Kidney capillary endothelial cell (primary cell): ENCODE measurements around the gene KRT38.
"Not testable (repeated sequence)": the region's sequence is repeated elsewhere in the genome, so short reads cannot be mapped to it uniquely, and the experiment has no call there.

Experiments used
- DNase-seq: peaks from one replicate; pipeline ENCODE4 v3.0.0-alpha.2; 2018; ENCODE audit warnings: low spot score

The KRT38 gene

GRCh38 chr17:41395044-41395443 is 45.7 kb downstream of the KRT38 start:
- DNase-seq = not testable (repeated sequence)

DNA sequence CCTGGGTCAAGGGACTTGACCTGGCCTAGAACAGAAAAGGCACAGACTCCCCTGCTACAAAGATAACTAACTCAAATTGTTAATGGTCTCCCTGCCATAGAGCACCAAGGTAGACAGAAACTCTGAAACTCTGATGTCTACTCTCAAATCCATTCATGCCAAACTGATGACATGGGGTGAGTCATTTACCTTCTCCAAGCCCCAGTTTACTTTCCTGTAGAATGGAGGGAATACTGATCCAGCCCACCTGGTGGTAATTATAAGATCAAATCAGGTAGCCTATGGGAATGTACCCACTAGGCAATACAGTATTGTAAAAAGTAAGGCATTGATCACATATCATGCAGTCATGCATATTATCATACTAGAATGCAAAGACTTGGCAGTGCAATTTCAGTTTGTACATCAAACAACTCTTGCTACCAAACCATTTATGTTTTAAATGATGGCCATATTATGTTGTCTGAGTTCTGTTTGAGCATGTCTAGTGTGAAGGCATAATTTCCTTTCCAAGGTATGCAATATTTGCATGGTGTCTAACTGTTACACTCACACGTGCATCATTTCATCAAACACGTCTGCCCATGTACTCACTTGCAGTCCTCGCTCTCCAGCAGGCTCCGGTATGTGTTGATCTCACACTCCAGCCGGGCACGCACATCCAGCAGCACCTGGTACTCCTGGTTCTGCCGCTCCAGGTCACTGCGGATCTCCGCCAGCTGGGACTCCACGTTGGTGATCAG is 46.4 kb downstream of the KRT38 start:
- DNase-seq = no peak

DNA sequence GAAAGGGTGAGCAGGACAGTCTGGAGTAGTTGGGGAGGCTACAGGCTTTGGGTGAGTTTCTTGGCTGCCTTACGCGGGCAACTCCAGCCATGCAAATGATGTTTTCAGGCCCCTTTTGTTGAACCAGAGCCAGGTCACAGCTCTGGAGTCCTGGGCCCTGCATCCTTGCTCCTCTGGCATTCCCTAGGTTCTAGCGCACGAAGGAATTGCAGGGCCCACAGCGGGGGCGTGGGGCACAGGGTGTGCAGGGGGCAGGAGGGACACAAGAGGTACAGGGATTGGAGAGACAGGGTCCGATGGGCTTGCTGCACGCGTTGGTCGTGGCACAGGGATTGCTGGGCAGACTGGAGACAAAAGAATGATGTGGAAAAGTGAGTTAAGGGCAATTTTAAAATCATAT is 47.0 kb downstream of the KRT38 start:
- DNase-seq = no peak

DNA sequence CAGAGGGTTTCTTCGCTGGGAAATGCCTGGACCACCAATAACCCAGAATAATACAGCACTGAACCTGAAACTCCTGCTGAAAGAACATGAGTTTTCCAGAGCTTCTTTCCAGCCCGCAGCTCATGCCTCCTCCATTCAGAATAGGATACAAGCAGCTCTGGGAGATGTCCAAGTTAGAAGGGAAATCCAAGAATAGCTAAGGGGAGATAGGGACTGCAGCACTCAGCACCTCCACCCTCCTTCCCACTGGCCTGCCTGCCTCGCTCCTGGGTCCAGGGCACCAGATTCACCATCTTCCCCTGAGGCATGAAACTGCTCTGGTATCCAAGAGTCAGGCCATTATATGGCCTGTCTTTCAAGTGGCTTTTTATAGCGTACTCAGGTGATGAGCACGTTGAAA is 47.5 kb downstream of the KRT38 start:
- no peak for DNase-seq

DNA sequence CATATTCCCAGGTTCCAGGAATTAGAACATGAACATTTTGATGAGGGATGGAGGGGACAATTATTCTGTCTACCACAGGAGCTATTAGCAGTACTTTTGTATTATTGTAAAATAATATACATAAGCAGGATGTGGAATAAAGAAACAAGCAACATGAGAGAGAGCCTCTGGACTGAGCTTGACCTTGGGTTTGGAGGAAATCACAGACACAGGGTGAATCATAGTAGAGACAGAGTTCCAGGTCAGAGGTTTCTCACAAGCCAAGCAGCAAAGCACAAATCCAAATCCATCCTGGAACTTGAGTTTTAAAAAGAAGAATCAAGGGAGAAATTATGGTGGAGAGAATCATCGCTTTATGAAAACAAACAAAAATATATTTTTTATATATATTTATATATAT is 48.5 kb downstream of the KRT38 start:
- peak; percentile 40 for DNase-seq

DNA sequence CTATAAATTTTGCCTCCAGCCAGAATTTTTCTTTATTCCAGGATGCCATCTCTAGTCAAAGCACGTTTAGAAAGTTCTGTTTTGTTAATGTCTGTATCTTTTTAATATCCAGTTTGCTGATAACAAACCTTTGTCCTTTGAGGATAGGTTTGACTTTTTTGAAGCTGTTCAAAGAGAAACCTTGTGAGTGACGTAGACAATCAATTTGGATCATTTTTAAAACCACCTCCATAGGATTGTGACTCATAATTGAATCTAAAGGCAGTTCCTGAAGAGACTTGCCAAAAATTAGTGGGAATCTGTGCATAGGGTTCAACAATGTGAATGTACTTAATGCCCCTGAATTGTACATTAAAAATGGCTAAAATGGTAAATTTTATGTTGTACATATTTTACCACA is 49.2 kb downstream of the KRT38 start:
- DNase-seq = no peak

DNA sequence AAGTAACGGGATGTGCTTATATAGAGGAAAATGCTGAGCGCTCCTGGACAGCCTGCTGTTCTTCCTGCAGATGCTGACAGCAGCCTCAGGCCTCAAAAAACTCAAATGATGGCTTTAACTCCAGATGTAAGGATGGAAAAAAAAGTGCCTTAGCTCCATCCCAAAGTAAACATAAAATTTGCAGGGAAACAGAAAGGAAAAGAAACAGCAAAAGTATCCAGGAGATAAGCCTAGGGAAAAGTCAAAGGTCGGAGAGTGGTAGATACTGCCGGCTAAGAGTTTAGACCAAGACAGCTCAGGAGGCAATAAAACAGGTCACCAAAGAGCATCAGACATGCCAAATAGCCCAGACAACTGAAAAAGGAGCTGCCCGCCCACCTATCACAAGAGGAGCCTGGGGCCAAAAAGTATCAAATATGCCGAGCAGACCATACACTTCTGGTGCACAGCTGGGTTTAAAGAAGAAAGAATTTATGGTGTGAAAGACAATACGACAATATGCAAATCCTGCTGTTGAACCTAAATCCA is 50.3 kb downstream of the KRT38 start:
- no peak for DNase-seq

- no peak for DNase-seq
Observed at GRCh38 chr17:41387670-41388069, 53.1 kb downstream of the KRT38 start.

DNA sequence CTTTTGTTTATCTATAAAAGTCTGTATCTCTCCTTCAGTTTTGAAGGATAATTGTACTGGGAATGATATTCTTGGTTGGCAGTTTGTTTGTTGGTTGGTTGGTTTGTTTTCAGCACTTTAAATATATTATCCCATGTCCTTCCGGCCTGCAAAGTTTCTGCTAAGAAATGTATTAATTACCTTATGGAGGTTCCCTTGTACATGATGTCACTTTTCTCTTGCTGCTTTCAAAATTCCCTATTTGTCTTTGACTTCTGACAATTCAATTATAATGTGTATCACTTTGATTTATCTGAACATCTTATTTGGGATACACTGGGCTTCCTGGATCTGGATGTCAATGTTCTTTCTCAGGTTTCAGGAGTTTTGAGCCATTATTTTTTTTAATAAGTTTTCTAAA is 54.6 kb downstream of the KRT38 start:
- DNase-seq = no peak
